Measurements from ENCODE around the gene CGB7. TPM values are rescaled to one million over a fixed set of nuclear protein-coding genes. Genes with fewer than 3 reads are reported as not detected.

The CGB7 gene
- total and polyA plus RNA-seq, 9 of the 15 experiments (the other 6 are each of a cell fraction or from before 2014, with no cell fraction given), result not detected

Small RNAs within 50 kb of the gene (microRNA-seq; reads per million reads assigned to microRNA genes)
- not detected for gene MIR6798 (ENCODE audit: borderline microRNAs expressed)

Small RNAs within 50 kb of the gene (small RNA-seq; reads per million reads assigned to genes)
- gene MIR6798 (0.15 reads per million), gene RN7SL708P (not detected)

Other genes starting within 250 kb of the CGB7 start
Only the 7 nearest of the 25 such genes appear.
- gene CGB2, start 25.9 kb downstream of the CGB7 start, total RNA-seq (2014; rRNA removed), result 0.65 TPM in 1 of 2 replicates, not detected in the other
- not detected in 2 replicates for gene CGB2, start 25.9 kb downstream of the CGB7 start, total RNA-seq (2014; rRNA removed; fragmentation: Illumina TruSeq; extraction: Trizol)
- gene CGB2, start 25.9 kb downstream of the CGB7 start, total RNA-seq (2015; rRNA removed; fragmentation: Illumina TruSeq; extraction: Trizol), result not detected in 2 replicates
- gene CGB2, start 25.9 kb downstream of the CGB7 start, total RNA-seq (2021), result not detected in 2 replicates
- 0.20 TPM in 1 of 2 replicates, not detected in the other for gene CGB2, start 25.9 kb downstream of the CGB7 start, polyA plus RNA-seq (2011; rRNA removed)
- gene CGB2, start 25.9 kb downstream of the CGB7 start, polyA plus RNA-seq (2014; fragmentation: Illumina TruSeq; extraction: Trizol), result 0.22 and 0.33 TPM in 2 replicates
- gene CGB2, start 25.9 kb downstream of the CGB7 start, polyA plus RNA-seq (2014; fragmentation: Nextera tagmentation; extraction: Ambion mirVana), result not detected
- gene CGB2, start 25.9 kb downstream of the CGB7 start, polyA plus RNA-seq (2014; rRNA removed), result not detected in 2 replicates
- not detected in 2 replicates for gene CGB1, start 20.9 kb downstream of the CGB7 start, total RNA-seq (2014; rRNA removed)
- not detected in 2 replicates for gene CGB1, start 20.9 kb downstream of the CGB7 start, total RNA-seq (2014; rRNA removed; fragmentation: Illumina TruSeq; extraction: Trizol)
- not detected in 2 replicates for gene CGB1, start 20.9 kb downstream of the CGB7 start, total RNA-seq (2015; rRNA removed; fragmentation: Illumina TruSeq; extraction: Trizol)
- gene CGB1, start 20.9 kb downstream of the CGB7 start, total RNA-seq (2021), result not detected in 2 replicates
- gene CGB1, start 20.9 kb downstream of the CGB7 start, polyA plus RNA-seq (2011; rRNA removed), result not detected in 2 replicates
- not detected in 2 replicates for gene CGB1, start 20.9 kb downstream of the CGB7 start, polyA plus RNA-seq (2014; fragmentation: Illumina TruSeq; extraction: Trizol)
- not detected for gene CGB1, start 20.9 kb downstream of the CGB7 start, polyA plus RNA-seq (2014; fragmentation: Nextera tagmentation; extraction: Ambion mirVana)
- not detected in 2 replicates for gene CGB1, start 20.9 kb downstream of the CGB7 start, polyA plus RNA-seq (2014; rRNA removed)
- not detected in 2 replicates for gene CGB5, start 13.9 kb downstream of the CGB7 start, total RNA-seq (2014; rRNA removed)
- not detected in 2 replicates for gene CGB5, start 13.9 kb downstream of the CGB7 start, total RNA-seq (2014; rRNA removed; fragmentation: Illumina TruSeq; extraction: Trizol)
- gene CGB5, start 13.9 kb downstream of the CGB7 start, total RNA-seq (2015; rRNA removed; fragmentation: Illumina TruSeq; extraction: Trizol), result not detected in 2 replicates
- gene CGB5, start 13.9 kb downstream of the CGB7 start, total RNA-seq (2021), result not detected in 2 replicates
- gene CGB5, start 13.9 kb downstream of the CGB7 start, polyA plus RNA-seq (2011; rRNA removed), result not detected in 2 replicates
- not detected in 2 replicates for gene CGB5, start 13.9 kb downstream of the CGB7 start, polyA plus RNA-seq (2014; fragmentation: Illumina TruSeq; extraction: Trizol)
- not detected for gene CGB5, start 13.9 kb downstream of the CGB7 start, polyA plus RNA-seq (2014; fragmentation: Nextera tagmentation; extraction: Ambion mirVana)
- not detected in 2 replicates for gene CGB5, start 13.9 kb downstream of the CGB7 start, polyA plus RNA-seq (2014; rRNA removed)
- not detected in 2 replicates for gene CGB8, start 8.6 kb downstream of the CGB7 start, total RNA-seq (2014; rRNA removed)
- not detected in 2 replicates for gene CGB8, start 8.6 kb downstream of the CGB7 start, total RNA-seq (2014; rRNA removed; fragmentation: Illumina TruSeq; extraction: Trizol)
- gene CGB8, start 8.6 kb downstream of the CGB7 start, total RNA-seq (2015; rRNA removed; fragmentation: Illumina TruSeq; extraction: Trizol), result not detected in 2 replicates
- gene CGB8, start 8.6 kb downstream of the CGB7 start, total RNA-seq (2021), result not detected in 2 replicates
- gene CGB8, start 8.6 kb downstream of the CGB7 start, polyA plus RNA-seq (2011; rRNA removed), result not detected in 2 replicates
- not detected in 2 replicates for gene CGB8, start 8.6 kb downstream of the CGB7 start, polyA plus RNA-seq (2014; fragmentation: Illumina TruSeq; extraction: Trizol)
- not detected for gene CGB8, start 8.6 kb downstream of the CGB7 start, polyA plus RNA-seq (2014; fragmentation: Nextera tagmentation; extraction: Ambion mirVana)
- not detected in 2 replicates for gene CGB8, start 8.6 kb downstream of the CGB7 start, polyA plus RNA-seq (2014; rRNA removed)
- not detected in 2 replicates for gene NTF4, start 7.1 kb upstream of the CGB7 start, total RNA-seq (2014; rRNA removed)
- gene NTF4, start 7.1 kb upstream of the CGB7 start, total RNA-seq (2014; rRNA removed; fragmentation: Illumina TruSeq; extraction: Trizol), result not detected in 2 replicates
- not detected in 2 replicates for gene NTF4, start 7.1 kb upstream of the CGB7 start, total RNA-seq (2015; rRNA removed; fragmentation: Illumina TruSeq; extraction: Trizol)
- gene NTF4, start 7.1 kb upstream of the CGB7 start, total RNA-seq (2021), result not detected in 2 replicates
- not detected in 2 replicates for gene NTF4, start 7.1 kb upstream of the CGB7 start, polyA plus RNA-seq (2011; rRNA removed)
- gene NTF4, start 7.1 kb upstream of the CGB7 start, polyA plus RNA-seq (2014; fragmentation: Illumina TruSeq; extraction: Trizol), result not detected in 2 replicates
- gene NTF4, start 7.1 kb upstream of the CGB7 start, polyA plus RNA-seq (2014; fragmentation: Nextera tagmentation; extraction: Ambion mirVana), result not detected
- gene NTF4, start 7.1 kb upstream of the CGB7 start, polyA plus RNA-seq (2014; rRNA removed), result not detected in 2 replicates
- 0.04 and 0.05 TPM in 2 replicates for gene KCNA7, start 14.9 kb upstream of the CGB7 start, total RNA-seq (2014; rRNA removed)
- 0.04 TPM in 1 of 2 replicates, not detected in the other for gene KCNA7, start 14.9 kb upstream of the CGB7 start, total RNA-seq (2014; rRNA removed; fragmentation: Illumina TruSeq; extraction: Trizol)
- gene KCNA7, start 14.9 kb upstream of the CGB7 start, total RNA-seq (2015; rRNA removed; fragmentation: Illumina TruSeq; extraction: Trizol), result not detected in 2 replicates
- not detected in 2 replicates for gene KCNA7, start 14.9 kb upstream of the CGB7 start, total RNA-seq (2021)
- not detected in 2 replicates for gene KCNA7, start 14.9 kb upstream of the CGB7 start, polyA plus RNA-seq (2011; rRNA removed)
- 0.04 TPM in 1 of 2 replicates, not detected in the other for gene KCNA7, start 14.9 kb upstream of the CGB7 start, polyA plus RNA-seq (2014; fragmentation: Illumina TruSeq; extraction: Trizol)
- gene KCNA7, start 14.9 kb upstream of the CGB7 start, polyA plus RNA-seq (2014; fragmentation: Nextera tagmentation; extraction: Ambion mirVana), result not detected
- gene KCNA7, start 14.9 kb upstream of the CGB7 start, polyA plus RNA-seq (2014; rRNA removed), result not detected in 2 replicates
- gene SNRNP70, start 27.7 kb upstream of the CGB7 start, total RNA-seq (2014; rRNA removed), result 496 and 541 TPM in 2 replicates
- gene SNRNP70, start 27.7 kb upstream of the CGB7 start, total RNA-seq (2014; rRNA removed; fragmentation: Illumina TruSeq; extraction: Trizol), result 82.0 and 82.4 TPM in 2 replicates
- 122 and 128 TPM in 2 replicates for gene SNRNP70, start 27.7 kb upstream of the CGB7 start, total RNA-seq (2015; rRNA removed; fragmentation: Illumina TruSeq; extraction: Trizol)
- gene SNRNP70, start 27.7 kb upstream of the CGB7 start, total RNA-seq (2021), result 201 and 234 TPM in 2 replicates
- 136 and 190 TPM in 2 replicates for gene SNRNP70, start 27.7 kb upstream of the CGB7 start, polyA plus RNA-seq (2011; rRNA removed)
- gene SNRNP70, start 27.7 kb upstream of the CGB7 start, polyA plus RNA-seq (2014; fragmentation: Illumina TruSeq; extraction: Trizol), result 143 and 188 TPM in 2 replicates
- gene SNRNP70, start 27.7 kb upstream of the CGB7 start, polyA plus RNA-seq (2014; fragmentation: Nextera tagmentation; extraction: Ambion mirVana), result 1 to 10 TPM; 2.8 to 3.2 TPM
- gene SNRNP70, start 27.7 kb upstream of the CGB7 start, polyA plus RNA-seq (2014; rRNA removed), result 401 and 493 TPM in 2 replicates